ENCODE measurements around the gene SH3YL1.

DNA sequence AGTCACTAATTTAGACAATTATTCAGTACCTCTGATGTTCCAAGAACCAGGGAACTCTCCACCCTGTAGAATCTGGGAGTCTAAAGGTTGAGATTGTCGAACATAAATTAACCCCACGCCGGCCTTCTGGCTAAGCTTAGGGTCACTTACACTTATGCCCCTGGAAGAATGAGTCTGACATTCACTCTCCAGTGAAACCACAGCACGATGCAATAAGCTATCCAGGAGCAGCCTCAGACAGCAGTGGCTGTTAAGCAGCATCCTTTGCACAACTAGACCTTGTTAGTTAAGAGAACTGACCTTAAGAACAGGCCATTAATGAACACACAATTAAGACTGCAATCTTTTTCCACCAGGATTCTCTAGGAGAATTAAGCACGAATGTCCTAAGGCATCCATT lies 25.0 kb downstream of the SH3YL1 start:
- TF ChIP-seq, protein P1, sequence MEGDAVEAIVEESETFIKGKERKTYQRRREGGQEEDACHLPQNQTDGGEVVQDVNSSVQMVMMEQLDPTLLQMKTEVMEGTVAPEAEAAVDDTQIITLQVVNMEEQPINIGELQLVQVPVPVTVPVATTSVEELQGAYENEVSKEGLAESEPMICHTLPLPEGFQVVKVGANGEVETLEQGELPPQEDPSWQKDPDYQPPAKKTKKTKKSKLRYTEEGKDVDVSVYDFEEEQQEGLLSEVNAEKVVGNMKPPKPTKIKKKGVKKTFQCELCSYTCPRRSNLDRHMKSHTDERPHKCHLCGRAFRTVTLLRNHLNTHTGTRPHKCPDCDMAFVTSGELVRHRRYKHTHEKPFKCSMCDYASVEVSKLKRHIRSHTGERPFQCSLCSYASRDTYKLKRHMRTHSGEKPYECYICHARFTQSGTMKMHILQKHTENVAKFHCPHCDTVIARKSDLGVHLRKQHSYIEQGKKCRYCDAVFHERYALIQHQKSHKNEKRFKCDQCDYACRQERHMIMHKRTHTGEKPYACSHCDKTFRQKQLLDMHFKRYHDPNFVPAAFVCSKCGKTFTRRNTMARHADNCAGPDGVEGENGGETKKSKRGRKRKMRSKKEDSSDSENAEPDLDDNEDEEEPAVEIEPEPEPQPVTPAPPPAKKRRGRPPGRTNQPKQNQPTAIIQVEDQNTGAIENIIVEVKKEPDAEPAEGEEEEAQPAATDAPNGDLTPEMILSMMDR (IDR thresholded peaks at IDR 0.05; ENCODE audit: insufficient read depth, low read depth, low read length): no peak
- TF ChIP-seq EZH2 (IDR thresholded peaks at IDR 0.05; ENCODE audit: insufficient read depth, low read length): no peak
